ENCODE measurements around the gene CYFIP2.

Gene CYFIP2

GRCh38 chr5:157294407-157295091 lies 28.6 kb downstream of the CYFIP2 start:
- H3K36me3 ChIP-seq = peaks cover 99% of the 10 kb centered on the region

DNA sequence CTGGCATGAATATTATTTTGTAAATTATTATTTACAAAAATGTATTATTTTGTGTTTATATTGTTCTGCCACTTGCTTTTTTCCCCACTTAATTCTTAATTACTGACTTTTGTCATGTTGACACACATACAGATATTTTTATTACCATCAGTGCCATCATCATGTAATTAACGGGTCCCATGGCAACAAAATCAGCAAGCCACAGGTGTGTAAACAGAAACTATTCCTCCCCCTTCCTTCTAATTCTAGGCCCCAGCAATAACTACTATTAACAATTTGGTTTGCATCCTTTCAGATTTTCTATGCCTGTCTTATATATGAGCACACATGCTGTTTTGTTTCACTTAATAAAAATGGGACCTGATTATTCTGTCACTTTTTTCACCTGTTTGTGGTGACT lies 29.3 kb downstream of the CYFIP2 start:
- no peak for TF ChIP-seq Cebpa-rat (IDR thresholded peaks at IDR 0.05)
- Histone ChIP-seq H3K4me1 (no peaks in the 10 kb centered on the region), H3K36me3 (peaks cover 99% of the 10 kb centered on the region), H3K4me2 (no peak overlapping the region), H4K20me1 (peaks cover 88% of the 10 kb centered on the region), H3K27ac (no peak overlapping the region), H3K27me3 (no peaks in the 10 kb centered on the region), H3K9me3 (no peaks in the 10 kb centered on the region), H3K9ac (no peak overlapping the region), H3K4me3 (no peak overlapping the region)

More at GRCh38 chr5:157294407-157295091, 28.6 kb downstream of the CYFIP2 start:
- no peak overlapping the region for H3K9ac ChIP-seq
- H4K20me1 ChIP-seq = peaks cover 94% of the 10 kb centered on the region
- no peak overlapping the region for H3K4me3 ChIP-seq
- H3K27ac ChIP-seq = no peak overlapping the region
- H3K4me2 ChIP-seq = no peak overlapping the region
- H3K27me3 ChIP-seq = no peaks in the 10 kb centered on the region
- no peak for TF ChIP-seq Cebpa-rat (IDR thresholded peaks at IDR 0.05)
- no peaks in the 10 kb centered on the region for H3K9me3 ChIP-seq
- H3K4me1 ChIP-seq = no peaks in the 10 kb centered on the region

- no peaks in the 10 kb centered on the region for H3K9me3 ChIP-seq
- no peak overlapping the region for H3K9ac ChIP-seq
- no peak overlapping the region for H3K4me2 ChIP-seq
- H3K36me3 ChIP-seq = peaks cover 100% of the 10 kb centered on the region
- TF ChIP-seq Cebpa-rat (IDR thresholded peaks at IDR 0.05) = no peak
- no peak overlapping the region for H3K4me3 ChIP-seq
- H4K20me1 ChIP-seq = peaks cover 87% of the 10 kb centered on the region
- no peak overlapping the region for H3K27ac ChIP-seq
- no peaks in the 10 kb centered on the region for H3K27me3 ChIP-seq
- peaks cover 1% of the 10 kb centered on the region; the same call in 1 of the 2 replicates for H3K4me1 ChIP-seq
Measured at GRCh38 chr5:157300564-157300963, 34.6 kb downstream of the CYFIP2 start.

- H3K27ac ChIP-seq = no peak overlapping the region
- H3K4me3 ChIP-seq = no peak overlapping the region
- no peak for TF ChIP-seq Cebpa-rat (IDR thresholded peaks at IDR 0.05)
- H3K36me3 ChIP-seq = peaks cover 100% of the 10 kb centered on the region
- no peak overlapping the region for H3K9ac ChIP-seq
- H3K9me3 ChIP-seq = no peaks in the 10 kb centered on the region
- H3K4me2 ChIP-seq = no peak overlapping the region
- H4K20me1 ChIP-seq = peaks cover 87% of the 10 kb centered on the region
- H3K27me3 ChIP-seq = no peaks in the 10 kb centered on the region
- peaks cover 6% of the 10 kb centered on the region for H3K4me1 ChIP-seq
Measured at GRCh38 chr5:157301066-157301465, 35.1 kb downstream of the CYFIP2 start.

DNA sequence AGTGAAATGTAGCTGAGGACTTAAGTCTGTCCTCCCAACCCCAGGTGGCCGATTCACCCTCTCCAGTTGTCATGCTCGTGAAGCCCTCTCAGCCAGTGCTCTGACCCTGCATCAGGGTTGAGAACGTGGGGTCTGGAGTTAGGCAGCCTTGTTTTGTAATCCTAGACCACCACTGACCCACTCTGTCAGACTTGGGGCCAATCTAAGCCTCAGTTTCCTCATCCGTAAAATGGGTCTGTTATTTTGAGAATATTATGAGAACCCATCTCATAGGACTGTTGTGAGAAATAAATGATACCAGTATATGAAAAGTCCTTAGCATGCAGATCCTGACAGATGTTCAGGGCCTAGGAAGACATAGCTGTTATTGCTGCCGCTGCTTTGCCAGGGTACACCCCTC lies 37.1 kb downstream of the CYFIP2 start:
- H3K4me1 ChIP-seq = peaks cover 22% of the 10 kb centered on the region
- H3K36me3 ChIP-seq = peaks cover 100% of the 10 kb centered on the region
- TF ChIP-seq Cebpa-rat (IDR thresholded peaks at IDR 0.05) = no peak
- H3K9me3 ChIP-seq = no peaks in the 10 kb centered on the region
- no peak overlapping the region for H3K4me2 ChIP-seq
- H3K4me3 ChIP-seq = no peak overlapping the region
- H3K9ac ChIP-seq = no peak overlapping the region
- H3K27ac ChIP-seq = no peak overlapping the region
- no peaks in the 10 kb centered on the region for H3K27me3 ChIP-seq
- peaks cover 80% of the 10 kb centered on the region for H4K20me1 ChIP-seq

- H3K4me3 ChIP-seq = no peak overlapping the region
- TF ChIP-seq Cebpa-rat (IDR thresholded peaks at IDR 0.05) = no peak
- peaks cover 100% of the 10 kb centered on the region for H3K36me3 ChIP-seq
- H3K4me1 ChIP-seq = peaks cover 23% of the 10 kb centered on the region
- H3K9me3 ChIP-seq = no peaks in the 10 kb centered on the region
- H3K4me2 ChIP-seq = no peak overlapping the region
- H4K20me1 ChIP-seq = peaks cover 75% of the 10 kb centered on the region
- no peak overlapping the region for H3K27ac ChIP-seq
- no peak overlapping the region for H3K9ac ChIP-seq
- H3K27me3 ChIP-seq = no peaks in the 10 kb centered on the region
Measured at GRCh38 chr5:157303667-157304327, 37.9 kb downstream of the CYFIP2 start.

- peaks cover 43% of the 10 kb centered on the region for H3K4me1 ChIP-seq
- 0 out of 2 replicates have a peak overlapping the region, but pooled peaks have one; percentile 21 for H3K9ac ChIP-seq
- H4K20me1 ChIP-seq = peaks cover 74% of the 10 kb centered on the region
- H3K27ac ChIP-seq = no peak overlapping the region
- no peak overlapping the region for H3K4me3 ChIP-seq
- no peak overlapping the region for H3K4me2 ChIP-seq
- no peak for TF ChIP-seq Cebpa-rat (IDR thresholded peaks at IDR 0.05)
- H3K27me3 ChIP-seq = no peaks in the 10 kb centered on the region
- H3K36me3 ChIP-seq = peaks cover 100% of the 10 kb centered on the region
- H3K9me3 ChIP-seq = no peaks in the 10 kb centered on the region
Measured at GRCh38 chr5:157306081-157306480, 40.2 kb downstream of the CYFIP2 start.

DNA sequence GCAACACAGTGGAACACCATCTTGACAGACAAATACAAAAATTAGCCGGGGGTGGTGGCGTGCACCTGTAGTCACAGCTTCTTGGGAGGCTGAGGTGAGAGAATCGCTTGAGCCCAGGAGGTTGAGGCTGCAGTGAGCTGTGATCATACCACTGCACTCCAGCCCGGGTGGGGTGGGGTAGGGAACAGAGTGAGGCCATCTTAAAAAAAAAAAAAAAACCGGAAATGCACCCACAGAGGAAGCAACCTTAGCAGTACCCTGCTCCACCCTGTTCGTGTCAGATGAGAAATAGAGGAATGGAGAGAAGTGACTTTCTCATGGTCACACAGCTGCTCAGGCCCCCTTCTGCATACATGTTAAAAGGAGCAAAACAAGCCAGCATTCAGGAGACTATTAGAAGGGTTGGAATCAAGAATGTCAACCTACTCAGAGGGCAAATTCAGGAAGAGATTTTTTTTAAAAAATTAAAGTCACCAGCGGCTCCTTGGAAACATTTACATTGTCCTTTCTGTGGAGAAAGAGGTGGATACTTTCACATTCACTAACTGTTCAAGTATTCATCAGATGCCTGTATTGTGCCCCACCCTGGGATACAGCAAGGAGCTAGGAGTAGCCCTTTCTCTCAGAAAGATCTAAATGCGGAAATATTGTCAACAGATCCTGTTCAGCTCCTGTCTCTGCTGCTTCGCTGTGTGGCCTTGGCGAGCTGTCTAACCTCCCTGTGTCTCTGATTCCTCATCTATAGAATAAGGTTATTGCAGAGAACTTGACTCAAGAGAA lies 41.0 kb downstream of the CYFIP2 start:
- Histone ChIP-seq H3K4me1 (peaks cover 51% of the 10 kb centered on the region), H4K20me1 (peaks cover 72% of the 10 kb centered on the region), H3K36me3 (peaks cover 100% of the 10 kb centered on the region), H3K4me3 (no peak overlapping the region), H3K9ac (no peak overlapping the region), H3K27me3 (no peaks in the 10 kb centered on the region), H3K9me3 (no peaks in the 10 kb centered on the region), H3K4me2 (no peak overlapping the region), H3K27ac (no peak overlapping the region)
- TF ChIP-seq Cebpa-rat (IDR thresholded peaks at IDR 0.05) = no peak

GRCh38 chr5:157308836-157309465 lies 43.0 kb downstream of the CYFIP2 start:
- no peaks in the 10 kb centered on the region for H3K9me3 ChIP-seq
- H3K27ac ChIP-seq = no peak overlapping the region
- H3K27me3 ChIP-seq = no peaks in the 10 kb centered on the region
- H3K4me1 ChIP-seq = peaks cover 68% of the 10 kb centered on the region
- H3K36me3 ChIP-seq = peaks cover 88% of the 10 kb centered on the region
- no peak for TF ChIP-seq Cebpa-rat (IDR thresholded peaks at IDR 0.05)
- H3K9ac ChIP-seq = no peak overlapping the region
- H4K20me1 ChIP-seq = peaks cover 53% of the 10 kb centered on the region; the same call in 1 of the 2 replicates
- H3K4me3 ChIP-seq = no peak overlapping the region
- H3K4me2 ChIP-seq = no peak overlapping the region

All from BLaER1 (cell line).